ENCODE results near the gene PLA2G6. TPM values are rescaled to one million over a fixed set of nuclear protein-coding genes. Genes with fewer than 3 reads are reported as not detected.
A peak's percentile ranks its signal among the peaks of the same experiment; 100 is the strongest.

Gene PLA2G6
- total and polyA plus RNA-seq, 9 of the 15 experiments (the other 6 are each of a cell fraction or from before 2014, with no cell fraction given): 0.11 to 12.2 (median 9.7) TPM

- BruUV-seq (replicated peaks): no TSS peak
- H3K4me3 ChIP-seq: peak overlapping the region; percentile 24; the same call in 1 of the 2 replicates
- ATAC-seq (peak; percentile 94), FAIRE-seq (no peak), DNase-seq (ENCODE audit: extremely low read depth in 1 of 4, low spot score in 3 of 4) (peak; percentile 86 to 94 (median 92))
- in situ Hi-C loops (cut with MboI) (no loop called here), intact Hi-C loops (cut with micrococcal nuclease) (no loop called here)
- H3K79me2 ChIP-seq (ENCODE audit: control insufficient read depth, insufficient read depth, low read length): peaks cover 6% of the 10 kb centered on the region; the same call in 1 of the 3 replicates
- CTCF ChIA-PET (ENCODE audit: low intra/inter-chr PET ratio): interaction anchor here (0.6 to 0.7 kb wide), 2 partner anchors 99 to 1225 kb away, joined by 3 read pairs; no protein-coding TSS in a partner anchor
- no peaks in the 10 kb centered on the region for H3K27me3 ChIP-seq (ENCODE audit: control insufficient read depth in 2 of 2, insufficient read depth in 2 of 2, low read length in 2 of 2)
- no peaks in the 10 kb centered on the region for H3K9me1 ChIP-seq (ENCODE audit: control insufficient read depth, insufficient read depth, low read length)
- 0 out of 2 replicates have a peak, but pooled peaks cover 9% of the 10 kb centered on the region for H4K20me1 ChIP-seq (replicated peaks; ENCODE audit: control insufficient read depth, insufficient read depth, low read length)
- H3K9ac ChIP-seq (ENCODE audit: insufficient read depth in 1 of 2, low read depth in 2 of 2, low read length in 2 of 2): peak overlapping the region; percentile 26 to 92
- peak overlapping the region; percentile 55 for H3K4me2 ChIP-seq (ENCODE audit: insufficient read depth, low read length)
- peak overlapping the region; percentile 38; the same call in 1 of the 3 replicates for H3K27ac ChIP-seq (ENCODE audit: extremely low read depth, low read depth, low read length)
- POLR2A ChIA-PET: interaction anchor here (0.5 to 4.9 kb wide), 11 partner anchors 11 to 1858 kb away, joined by 3 to 44 read pairs (median 3); partner anchors contain the start of genes MAFF and PLA2G6
- peak overlapping the region; percentile 56; the same call in 1 of the 2 replicates for H2AFZ ChIP-seq (ENCODE audit: low read depth, low read length)
- peaks cover 2% of the 10 kb centered on the region; the same call in 1 of the 3 replicates for H3K36me3 ChIP-seq (ENCODE audit: control insufficient read depth, insufficient read depth, low read length)
- 20% methylated on average over 32 of the region's 81 CpGs for WGBS (ENCODE audit: insufficient coverage, low coverage, missing lambda C conversion rate)
- H3K4me1 ChIP-seq (replicated peaks in 1 of 2; ENCODE audit: control insufficient read depth in 2 of 2, insufficient read depth in 2 of 2, low read length in 2 of 2): peaks cover 10 to 31% of the 10 kb centered on the region in 2 experiments; a peak in 4 of 5 replicates
- H3K9me3 ChIP-seq (replicated peaks; ENCODE audit: control insufficient read depth, insufficient read depth, low read depth, low read length): no peaks in the 10 kb centered on the region
- TF ChIP-seq ZNF644 (tag; IDR thresholded peaks at IDR 0.05; ENCODE audit: low read depth) (no peak), SMARCC2 (IDR thresholded peaks at IDR 0.05; ENCODE audit: low read depth) (no peak), CREM (IDR thresholded peaks at IDR 0.05; ENCODE audit: low read depth) (peak; percentile 29; the same call in 1 of the 2 replicates), ZNF696 (CRISPR knock-in tag; conservative IDR thresholded peaks at IDR 0.05) (no peak), MBD2 (IDR thresholded peaks at IDR 0.05; ENCODE audit: borderline replicate concordance, low read depth) (no peak), NFATC3 (IDR thresholded peaks at IDR 0.05) (no peak), ZBTB1 (CRISPR knock-in tag; IDR thresholded peaks at IDR 0.05; ENCODE audit: borderline replicate concordance, low read depth) (no peak), ZNF174 (CRISPR knock-in tag; IDR thresholded peaks at IDR 0.05) (no peak), TFAM (CRISPR knock-in tag; conservative IDR thresholded peaks at IDR 0.05) (no peak), ELF2 (CRISPR knock-in tag; IDR thresholded peaks at IDR 0.05) (no peak; the same call in 1 of the 2 replicates)
- TF ChIP-seq, protein P1, sequence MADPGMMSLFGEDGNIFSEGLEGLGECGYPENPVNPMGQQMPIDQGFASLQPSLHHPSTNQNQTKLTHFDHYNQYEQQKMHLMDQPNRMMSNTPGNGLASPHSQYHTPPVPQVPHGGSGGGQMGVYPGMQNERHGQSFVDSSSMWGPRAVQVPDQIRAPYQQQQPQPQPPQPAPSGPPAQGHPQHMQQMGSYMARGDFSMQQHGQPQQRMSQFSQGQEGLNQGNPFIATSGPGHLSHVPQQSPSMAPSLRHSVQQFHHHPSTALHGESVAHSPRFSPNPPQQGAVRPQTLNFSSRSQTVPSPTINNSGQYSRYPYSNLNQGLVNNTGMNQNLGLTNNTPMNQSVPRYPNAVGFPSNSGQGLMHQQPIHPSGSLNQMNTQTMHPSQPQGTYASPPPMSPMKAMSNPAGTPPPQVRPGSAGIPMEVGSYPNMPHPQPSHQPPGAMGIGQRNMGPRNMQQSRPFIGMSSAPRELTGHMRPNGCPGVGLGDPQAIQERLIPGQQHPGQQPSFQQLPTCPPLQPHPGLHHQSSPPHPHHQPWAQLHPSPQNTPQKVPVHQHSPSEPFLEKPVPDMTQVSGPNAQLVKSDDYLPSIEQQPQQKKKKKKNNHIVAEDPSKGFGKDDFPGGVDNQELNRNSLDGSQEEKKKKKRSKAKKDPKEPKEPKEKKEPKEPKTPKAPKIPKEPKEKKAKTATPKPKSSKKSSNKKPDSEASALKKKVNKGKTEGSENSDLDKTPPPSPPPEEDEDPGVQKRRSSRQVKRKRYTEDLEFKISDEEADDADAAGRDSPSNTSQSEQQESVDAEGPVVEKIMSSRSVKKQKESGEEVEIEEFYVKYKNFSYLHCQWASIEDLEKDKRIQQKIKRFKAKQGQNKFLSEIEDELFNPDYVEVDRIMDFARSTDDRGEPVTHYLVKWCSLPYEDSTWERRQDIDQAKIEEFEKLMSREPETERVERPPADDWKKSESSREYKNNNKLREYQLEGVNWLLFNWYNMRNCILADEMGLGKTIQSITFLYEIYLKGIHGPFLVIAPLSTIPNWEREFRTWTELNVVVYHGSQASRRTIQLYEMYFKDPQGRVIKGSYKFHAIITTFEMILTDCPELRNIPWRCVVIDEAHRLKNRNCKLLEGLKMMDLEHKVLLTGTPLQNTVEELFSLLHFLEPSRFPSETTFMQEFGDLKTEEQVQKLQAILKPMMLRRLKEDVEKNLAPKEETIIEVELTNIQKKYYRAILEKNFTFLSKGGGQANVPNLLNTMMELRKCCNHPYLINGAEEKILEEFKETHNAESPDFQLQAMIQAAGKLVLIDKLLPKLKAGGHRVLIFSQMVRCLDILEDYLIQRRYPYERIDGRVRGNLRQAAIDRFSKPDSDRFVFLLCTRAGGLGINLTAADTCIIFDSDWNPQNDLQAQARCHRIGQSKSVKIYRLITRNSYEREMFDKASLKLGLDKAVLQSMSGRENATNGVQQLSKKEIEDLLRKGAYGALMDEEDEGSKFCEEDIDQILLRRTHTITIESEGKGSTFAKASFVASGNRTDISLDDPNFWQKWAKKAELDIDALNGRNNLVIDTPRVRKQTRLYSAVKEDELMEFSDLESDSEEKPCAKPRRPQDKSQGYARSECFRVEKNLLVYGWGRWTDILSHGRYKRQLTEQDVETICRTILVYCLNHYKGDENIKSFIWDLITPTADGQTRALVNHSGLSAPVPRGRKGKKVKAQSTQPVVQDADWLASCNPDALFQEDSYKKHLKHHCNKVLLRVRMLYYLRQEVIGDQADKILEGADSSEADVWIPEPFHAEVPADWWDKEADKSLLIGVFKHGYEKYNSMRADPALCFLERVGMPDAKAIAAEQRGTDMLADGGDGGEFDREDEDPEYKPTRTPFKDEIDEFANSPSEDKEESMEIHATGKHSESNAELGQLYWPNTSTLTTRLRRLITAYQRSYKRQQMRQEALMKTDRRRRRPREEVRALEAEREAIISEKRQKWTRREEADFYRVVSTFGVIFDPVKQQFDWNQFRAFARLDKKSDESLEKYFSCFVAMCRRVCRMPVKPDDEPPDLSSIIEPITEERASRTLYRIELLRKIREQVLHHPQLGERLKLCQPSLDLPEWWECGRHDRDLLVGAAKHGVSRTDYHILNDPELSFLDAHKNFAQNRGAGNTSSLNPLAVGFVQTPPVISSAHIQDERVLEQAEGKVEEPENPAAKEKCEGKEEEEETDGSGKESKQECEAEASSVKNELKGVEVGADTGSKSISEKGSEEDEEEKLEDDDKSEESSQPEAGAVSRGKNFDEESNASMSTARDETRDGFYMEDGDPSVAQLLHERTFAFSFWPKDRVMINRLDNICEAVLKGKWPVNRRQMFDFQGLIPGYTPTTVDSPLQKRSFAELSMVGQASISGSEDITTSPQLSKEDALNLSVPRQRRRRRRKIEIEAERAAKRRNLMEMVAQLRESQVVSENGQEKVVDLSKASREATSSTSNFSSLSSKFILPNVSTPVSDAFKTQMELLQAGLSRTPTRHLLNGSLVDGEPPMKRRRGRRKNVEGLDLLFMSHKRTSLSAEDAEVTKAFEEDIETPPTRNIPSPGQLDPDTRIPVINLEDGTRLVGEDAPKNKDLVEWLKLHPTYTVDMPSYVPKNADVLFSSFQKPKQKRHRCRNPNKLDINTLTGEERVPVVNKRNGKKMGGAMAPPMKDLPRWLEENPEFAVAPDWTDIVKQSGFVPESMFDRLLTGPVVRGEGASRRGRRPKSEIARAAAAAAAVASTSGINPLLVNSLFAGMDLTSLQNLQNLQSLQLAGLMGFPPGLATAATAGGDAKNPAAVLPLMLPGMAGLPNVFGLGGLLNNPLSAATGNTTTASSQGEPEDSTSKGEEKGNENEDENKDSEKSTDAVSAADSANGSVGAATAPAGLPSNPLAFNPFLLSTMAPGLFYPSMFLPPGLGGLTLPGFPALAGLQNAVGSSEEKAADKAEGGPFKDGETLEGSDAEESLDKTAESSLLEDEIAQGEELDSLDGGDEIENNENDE (IDR thresholded peaks at IDR 0.05; ENCODE audit: low read depth, low read length): no peak
Observed at GRCh38 chr22:38214302-38215056, 32.8 kb upstream of the PLA2G6 start.

Measured in K562 (cell line).